H1 (cell line): ENCODE results near the gene BNC2.

Experiments used
- BRCA1 ChIP-seq: IDR thresholded peaks from 2 replicates; pipeline ENCODE4 v1.6.1; 2012; ENCODE audit warnings: low read depth, low read length, improper control_type of control experiment
- CTCF ChIP-seq, 3 experiments: IDR thresholded peaks; 1 replicate in 2 of 3; 2 replicates in 1 of 3; pipeline versions ENCODE4 v1.5.1 to v1.6.1; 2011; ENCODE audit warnings: low read length in 3 of 3, mild to moderate bottlenecking in 3 of 3, inconsistent platforms in 2 of 3, low read depth in 1 of 3, moderate library complexity in 1 of 3; ENCODE audit not compliant: insufficient read depth in 1 of 3; ENCODE audit errors: control extremely low read depth in 1 of 3
- EP300 ChIP-seq, 2 experiments: IDR thresholded peaks; 1 replicate in 1 of 2; 2 replicates in 1 of 2; pipeline ENCODE4 v1.6.1; 2011 to 2012; ENCODE audit warnings: low read depth in 2 of 2, low read length in 2 of 2, mild to moderate bottlenecking in 2 of 2, borderline replicate concordance in 1 of 2, inconsistent platforms in 1 of 2, moderate library complexity in 1 of 2
- EZH2 ChIP-seq: fragments of 200-600 bp; sonication (generic); IDR thresholded peaks from 2 replicates; pipeline ENCODE4 v1.7.1; 2012; ENCODE audit warnings: low read depth, mild to moderate bottlenecking, moderate library complexity, low read length, inconsistent platforms; ENCODE audit not compliant: severe bottlenecking
- HDAC2 ChIP-seq, 2 experiments: fragments of 300-600 bp in 1 of 2; sonication (generic) in 1 of 2; IDR thresholded peaks; 2 replicates each; pipeline ENCODE4 v1.6.1; 2011 to 2012; ENCODE audit warnings: low read depth in 2 of 2, low read length in 2 of 2, mild to moderate bottlenecking in 2 of 2, moderate library complexity in 2 of 2, borderline replicate concordance in 1 of 2, inconsistent platforms in 1 of 2
- KDM4A ChIP-seq: IDR thresholded peaks from one replicate; pipeline ENCODE4 v1.7.1; 2012; ENCODE audit warnings: low read depth, mild to moderate bottlenecking, moderate library complexity, low read length, inconsistent platforms; ENCODE audit not compliant: severe bottlenecking
- MAX ChIP-seq: IDR thresholded peaks from 2 replicates; pipeline ENCODE4 v1.6.1; 2012; ENCODE audit warnings: inconsistent platforms
- POLR2A ChIP-seq, 2 experiments: IDR thresholded peaks; 1 replicate in 1 of 2; 2 replicates in 1 of 2; pipeline ENCODE4 v1.6.1; 2011; ENCODE audit warnings: low read depth in 2 of 2, low read length in 2 of 2, mild to moderate bottlenecking in 2 of 2; ENCODE audit errors: control extremely low read depth in 1 of 2
- POLR2AphosphoS5 ChIP-seq: IDR thresholded peaks from 2 replicates; pipeline ENCODE4 v1.6.1; 2011; ENCODE audit warnings: low read depth, low read length
- RAD21 ChIP-seq, 2 experiments: IDR thresholded peaks in 1 of 2; conservative IDR thresholded peaks in 1 of 2; 2 replicates each; pipeline ENCODE4 v1.6.1; 2011; ENCODE audit warnings: low read depth in 2 of 2, low read length in 2 of 2, improper control_type of control experiment in 1 of 2, inconsistent platforms in 1 of 2, mild to moderate bottlenecking in 1 of 2, moderate library complexity in 1 of 2
- RFX5 ChIP-seq: IDR thresholded peaks from 2 replicates; pipeline ENCODE4 v1.6.1; 2011; ENCODE audit warnings: low read depth, low read length, improper control_type of control experiment, borderline replicate concordance
- SRF ChIP-seq: IDR thresholded peaks from 2 replicates; pipeline ENCODE4 v1.6.1; 2011; ENCODE audit warnings: mild to moderate bottlenecking, low read depth, low read length, moderate library complexity
- TAF1 ChIP-seq: IDR thresholded peaks from 2 replicates; pipeline ENCODE4 v1.6.1; 2011; ENCODE audit warnings: mild to moderate bottlenecking, low read depth, low read length
- USF2 ChIP-seq: IDR thresholded peaks from 2 replicates; pipeline ENCODE4 v1.6.1; 2011; ENCODE audit warnings: low read length, improper control_type of control experiment

- TF ChIP-seq POLR2A (IDR thresholded peaks at IDR 0.05; ENCODE audit: control extremely low read depth in 1 of 2, low read depth in 2 of 2, low read length in 2 of 2) = no peak
- TF ChIP-seq EZH2 = no peak
- TF ChIP-seq POLR2AphosphoS5 = no peak
- TF ChIP-seq USF2 = no peak
- TF ChIP-seq CTCF (IDR thresholded peaks at IDR 0.05; ENCODE audit: control extremely low read depth in 1 of 3, insufficient read depth in 1 of 3, low read depth in 1 of 3, low read length in 3 of 3) = no peak
- TF ChIP-seq KDM4A = no peak
- no peak for TF ChIP-seq SRF
- no peak for TF ChIP-seq RAD21 (IDR thresholded peaks at IDR 0.05 in 1 of 2, conservative IDR thresholded peaks at IDR 0.05 in 1 of 2; ENCODE audit: low read depth in 2 of 2, low read length in 2 of 2)
- no peak for TF ChIP-seq MAX
- TF ChIP-seq EP300 (IDR thresholded peaks at IDR 0.05; ENCODE audit: borderline replicate concordance in 1 of 2, low read depth in 2 of 2, low read length in 2 of 2) = no peak
- no peak for TF ChIP-seq BRCA1
- TF ChIP-seq TAF1 = no peak
- TF ChIP-seq HDAC2 (IDR thresholded peaks at IDR 0.05; ENCODE audit: borderline replicate concordance in 1 of 2, low read depth in 2 of 2, low read length in 2 of 2) = no peak
- TF ChIP-seq RFX5 = no peak
These were observed 68.5 kb downstream of the BNC2 start for GRCh38 chr9:16801871-16802466.
